Ramos (cell line): Measurements from ENCODE around the gene FLCN.

Experiments used
- in situ Hi-C: fragments of 300-500 bp; cut with MboI; formaldehyde crosslinking; loops from one replicate; pipeline ENCODE4 v1.14.3; 2022; ENCODE audit warnings: low sequenced_read_pairs; ENCODE audit not compliant: unreplicated experiment

The FLCN gene

GRCh38 chr17:17170346-17170985, 66.5 kb downstream of the FLCN start:
- in situ Hi-C loops: loop anchor here (5.0 kb wide), 1 partner anchor 52 kb away; no protein-coding TSS in a partner anchor

DNA sequence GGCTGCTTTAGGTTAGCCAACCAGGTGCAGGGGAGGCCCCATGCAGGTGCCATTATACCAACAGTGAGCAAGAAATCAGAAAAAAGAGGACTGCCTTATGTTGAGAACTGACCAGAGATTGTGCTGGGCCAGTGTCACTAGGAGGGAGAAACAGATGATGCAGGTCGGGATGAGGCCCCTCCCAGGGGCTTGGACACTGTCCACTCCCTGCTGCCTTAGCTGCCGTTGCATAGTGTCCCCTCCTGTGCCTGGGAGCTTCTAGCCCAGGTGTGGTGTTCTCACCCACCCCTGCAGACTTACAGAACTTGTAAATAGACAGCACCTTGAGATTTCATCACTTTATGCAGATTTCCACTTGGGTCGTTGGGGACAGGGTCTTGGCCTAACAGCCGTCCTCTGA, 67.6 kb downstream of the FLCN start:
- in situ Hi-C loops: no loop called here

DNA sequence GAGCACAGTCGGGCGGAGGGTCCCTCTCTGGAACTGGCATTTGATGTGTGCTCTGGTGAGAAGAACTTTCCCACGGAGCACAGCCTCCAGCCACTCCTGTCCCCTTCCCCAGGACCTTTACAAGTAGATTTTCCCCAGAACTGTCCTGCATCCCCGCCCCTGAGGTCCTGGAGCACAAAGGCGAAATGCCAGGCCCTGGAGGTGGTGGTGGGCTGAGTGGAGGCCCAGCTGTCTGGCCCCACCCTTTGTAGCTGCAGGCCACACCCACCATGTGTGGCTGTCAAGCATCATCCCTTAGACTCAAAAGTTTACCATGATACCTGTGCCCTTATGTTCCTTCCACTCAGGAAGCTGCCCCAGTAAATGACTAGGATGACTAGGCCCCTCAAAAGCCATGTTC, 68.6 kb downstream of the FLCN start:
- in situ Hi-C loops: no loop called here

GRCh38 chr17:17167986-17168385, 69.0 kb downstream of the FLCN start:
- in situ Hi-C loops: no loop called here

DNA sequence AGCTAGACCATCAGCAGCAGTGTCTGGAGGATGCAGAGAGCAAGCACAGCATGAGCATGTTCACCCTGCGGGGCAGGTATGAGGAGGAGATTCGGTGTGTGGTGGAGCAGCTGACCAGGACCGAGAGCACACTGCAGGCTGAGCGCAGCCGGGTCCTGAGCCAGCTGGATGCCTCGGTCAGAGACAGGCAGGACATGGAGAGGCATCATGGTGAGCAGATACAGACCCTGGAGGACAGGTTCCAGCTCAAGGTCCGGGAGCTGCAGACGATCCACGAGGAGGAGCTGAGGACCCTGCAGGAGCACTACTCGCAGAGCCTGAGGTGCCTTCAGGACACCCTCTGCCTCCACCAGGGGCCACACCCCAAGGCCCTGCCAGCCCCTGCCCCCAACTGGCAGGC, 69.6 kb downstream of the FLCN start:
- in situ Hi-C loops: no loop called here

- in situ Hi-C loops: no loop called here
Measured at GRCh38 chr17:17166446-17166845, 70.5 kb downstream of the FLCN start.

GRCh38 chr17:17165666-17166308, 71.2 kb downstream of the FLCN start:
- in situ Hi-C loops: no loop called here

DNA sequence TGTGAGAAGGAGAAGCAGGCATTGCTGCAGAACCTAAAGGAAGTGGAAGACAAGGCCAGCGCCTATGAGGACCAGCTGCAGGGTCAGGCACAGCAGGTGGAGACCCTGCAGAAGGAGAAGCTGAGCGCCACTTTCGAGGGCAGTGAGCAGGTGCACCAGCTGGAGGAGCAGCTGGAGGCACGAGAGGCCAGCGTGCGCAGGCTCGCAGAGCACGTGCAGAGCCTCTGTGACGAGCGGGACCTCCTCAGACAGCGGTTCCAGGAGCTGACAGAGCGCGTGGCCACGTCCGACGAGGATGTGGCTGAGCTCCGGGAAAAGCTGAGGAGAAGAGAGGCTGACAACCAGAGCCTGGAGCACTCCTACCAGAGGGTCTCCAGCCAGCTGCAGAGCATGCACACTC, 72.3 kb downstream of the FLCN start:
- in situ Hi-C loops: no loop called here

DNA sequence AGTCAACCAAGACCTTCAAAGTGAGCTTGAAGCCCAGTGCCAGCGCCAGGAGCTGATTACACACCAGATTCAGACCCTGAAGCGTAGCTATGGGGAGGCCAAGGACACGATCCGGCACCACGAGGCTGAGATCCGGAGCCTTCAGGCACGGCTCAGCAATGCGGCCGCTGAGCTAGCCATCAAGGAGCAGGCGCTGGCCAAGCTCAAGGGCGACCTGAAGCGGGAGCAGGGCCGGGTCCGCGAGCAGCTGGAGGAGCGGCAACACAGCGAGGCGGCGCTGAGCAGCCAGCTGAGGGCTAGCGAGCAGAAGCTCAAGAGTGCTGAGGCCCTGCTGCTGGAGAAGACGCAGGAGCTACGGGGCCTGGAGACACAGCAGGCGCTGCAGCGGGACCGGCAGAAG, 72.8 kb downstream of the FLCN start:
- in situ Hi-C loops: no loop called here
